ENCODE measurements around the gene ZNF467. TPM values are rescaled to one million over a fixed set of nuclear protein-coding genes. Genes with fewer than 3 reads are reported as not detected.

The ZNF467 gene
- polyA plus RNA-seq, 2 donors: 2.6 to 2.9 TPM

GRCh38 chr7:149741629-149742028, 31.8 kb downstream of the ZNF467 start:
- WGBS, 2 donors: 23 to 31% methylated on average over 13 of the region's 13 CpGs
- Histone ChIP-seq H3K36me3 (ENCODE audit: control insufficient read depth in 2 of 2, insufficient read depth in 2 of 2, low read length in 1 of 2) (no peaks in the 10 kb centered on the region), H3K4me3 (ENCODE audit: low read depth in 1 of 2, low read length in 2 of 2) (peak overlapping the region in 1 of 2 donors; percentile 34), H3K27me3 (ENCODE audit: control insufficient read depth in 1 of 2, insufficient read depth in 2 of 2, low read length in 2 of 2) (no peaks in the 10 kb centered on the region), H3K9me3 (ENCODE audit: control insufficient read depth in 2 of 2, insufficient read depth in 1 of 2, low read depth in 1 of 2, low read length in 1 of 2) (no peaks in the 10 kb centered on the region), H3K27ac (ENCODE audit: low read depth in 2 of 2, low read length in 1 of 2) (no peak overlapping the region), H3K4me1 (ENCODE audit: control insufficient read depth in 2 of 2, insufficient read depth in 2 of 2, low read length in 1 of 2) (peaks cover 0 to 2% of the 10 kb centered on the region in 2 donors)

GRCh38 chr7:149736478-149737360, 36.7 kb downstream of the ZNF467 start:
- Histone ChIP-seq H3K27me3 (ENCODE audit: control insufficient read depth in 1 of 2, insufficient read depth in 2 of 2, low read length in 2 of 2) (no peaks in the 10 kb centered on the region), H3K4me3 (ENCODE audit: low read depth in 1 of 2, low read length in 2 of 2) (no peak overlapping the region), H3K36me3 (ENCODE audit: control insufficient read depth in 2 of 2, insufficient read depth in 2 of 2, low read length in 1 of 2) (peaks cover 4 to 6% of the 10 kb centered on the region in 2 donors), H3K9me3 (ENCODE audit: control insufficient read depth in 2 of 2, insufficient read depth in 1 of 2, low read depth in 1 of 2, low read length in 1 of 2) (no peaks in the 10 kb centered on the region), H3K4me1 (ENCODE audit: control insufficient read depth in 2 of 2, insufficient read depth in 2 of 2, low read length in 1 of 2) (peaks cover 0 to 13% of the 10 kb centered on the region in 2 donors), H3K27ac (ENCODE audit: low read depth in 2 of 2, low read length in 1 of 2) (no peak overlapping the region)
- WGBS, 2 donors: 54 to 59% methylated on average over 13 of the region's 13 CpGs

GRCh38 chr7:149735779-149736477, 37.5 kb downstream of the ZNF467 start:
- Histone ChIP-seq H3K36me3 (ENCODE audit: control insufficient read depth in 2 of 2, insufficient read depth in 2 of 2, low read length in 1 of 2) (peaks cover 4 to 6% of the 10 kb centered on the region in 2 donors), H3K4me1 (ENCODE audit: control insufficient read depth in 2 of 2, insufficient read depth in 2 of 2, low read length in 1 of 2) (peaks cover 0 to 13% of the 10 kb centered on the region in 2 donors), H3K4me3 (ENCODE audit: low read depth in 1 of 2, low read length in 2 of 2) (no peak overlapping the region), H3K9me3 (ENCODE audit: control insufficient read depth in 2 of 2, insufficient read depth in 1 of 2, low read depth in 1 of 2, low read length in 1 of 2) (no peaks in the 10 kb centered on the region), H3K27me3 (ENCODE audit: control insufficient read depth in 1 of 2, insufficient read depth in 2 of 2, low read length in 2 of 2) (no peaks in the 10 kb centered on the region), H3K27ac (ENCODE audit: low read depth in 2 of 2, low read length in 1 of 2) (no peak overlapping the region)
- WGBS, 2 donors: 69 to 72% methylated on average over 15 to 16 of the region's 16 CpGs

- Histone ChIP-seq H3K4me1 (ENCODE audit: control insufficient read depth in 2 of 2, insufficient read depth in 2 of 2, low read length in 1 of 2) (peaks cover 0 to 13% of the 10 kb centered on the region in 2 donors), H3K27me3 (ENCODE audit: control insufficient read depth in 1 of 2, insufficient read depth in 2 of 2, low read length in 2 of 2) (no peaks in the 10 kb centered on the region), H3K27ac (ENCODE audit: low read depth in 2 of 2, low read length in 1 of 2) (no peak overlapping the region), H3K36me3 (ENCODE audit: control insufficient read depth in 2 of 2, insufficient read depth in 2 of 2, low read length in 1 of 2) (peaks cover 4 to 8% of the 10 kb centered on the region in 2 donors), H3K9me3 (ENCODE audit: control insufficient read depth in 2 of 2, insufficient read depth in 1 of 2, low read depth in 1 of 2, low read length in 1 of 2) (no peaks in the 10 kb centered on the region), H3K4me3 (ENCODE audit: low read depth in 1 of 2, low read length in 2 of 2) (no peak overlapping the region)
- 84 to 86% methylated on average over 6 of the region's 6 CpGs for WGBS, 2 donors
These were observed 38.2 kb downstream of the ZNF467 start for GRCh38 chr7:149735181-149735602.

- WGBS, 2 donors: 55 to 61% methylated on average over 2 of the region's 2 CpGs
- Histone ChIP-seq H3K27ac (ENCODE audit: low read depth in 2 of 2, low read length in 1 of 2) (no peak overlapping the region), H3K4me3 (ENCODE audit: low read depth in 1 of 2, low read length in 2 of 2) (no peak overlapping the region), H3K27me3 (ENCODE audit: control insufficient read depth in 1 of 2, insufficient read depth in 2 of 2, low read length in 2 of 2) (no peaks in the 10 kb centered on the region), H3K4me1 (ENCODE audit: control insufficient read depth in 2 of 2, insufficient read depth in 2 of 2, low read length in 1 of 2) (peaks cover 0 to 13% of the 10 kb centered on the region in 2 donors), H3K9me3 (ENCODE audit: control insufficient read depth in 2 of 2, insufficient read depth in 1 of 2, low read depth in 1 of 2, low read length in 1 of 2) (no peaks in the 10 kb centered on the region), H3K36me3 (ENCODE audit: control insufficient read depth in 2 of 2, insufficient read depth in 2 of 2, low read length in 1 of 2) (peaks cover 4 to 9% of the 10 kb centered on the region in 2 donors)
These were observed 38.7 kb downstream of the ZNF467 start for GRCh38 chr7:149734791-149735075.

GRCh38 chr7:149733924-149734790, 39.2 kb downstream of the ZNF467 start:
- 74 to 77% methylated on average over 20 of the region's 20 CpGs for WGBS, 2 donors
- no peak overlapping the region for H3K4me3 ChIP-seq (ENCODE audit: low read depth in 1 of 2, low read length in 2 of 2)
- H3K9me3 ChIP-seq (ENCODE audit: control insufficient read depth in 2 of 2, insufficient read depth in 1 of 2, low read depth in 1 of 2, low read length in 1 of 2): no peaks in the 10 kb centered on the region
- peaks cover 4 to 15% of the 10 kb centered on the region in 2 donors for H3K36me3 ChIP-seq (ENCODE audit: control insufficient read depth in 2 of 2, insufficient read depth in 2 of 2, low read length in 1 of 2)
- H3K4me1 ChIP-seq (ENCODE audit: control insufficient read depth in 2 of 2, insufficient read depth in 2 of 2, low read length in 1 of 2): peaks cover 0 to 13% of the 10 kb centered on the region in 2 donors
- no peak overlapping the region for H3K27ac ChIP-seq (ENCODE audit: low read depth in 2 of 2, low read length in 1 of 2)
- no peaks in the 10 kb centered on the region for H3K27me3 ChIP-seq (ENCODE audit: control insufficient read depth in 1 of 2, insufficient read depth in 2 of 2, low read length in 2 of 2)

GRCh38 chr7:149733131-149733923, 40.1 kb downstream of the ZNF467 start:
- H3K27me3 ChIP-seq (ENCODE audit: control insufficient read depth in 1 of 2, insufficient read depth in 2 of 2, low read length in 2 of 2): no peaks in the 10 kb centered on the region
- no peaks in the 10 kb centered on the region for H3K9me3 ChIP-seq (ENCODE audit: control insufficient read depth in 2 of 2, insufficient read depth in 1 of 2, low read depth in 1 of 2, low read length in 1 of 2)
- 94% methylated on average over 30 of the region's 30 CpGs for WGBS, 2 donors
- H3K27ac ChIP-seq (ENCODE audit: low read depth in 2 of 2, low read length in 1 of 2): no peak overlapping the region
- peaks cover 0 to 13% of the 10 kb centered on the region in 2 donors for H3K4me1 ChIP-seq (ENCODE audit: control insufficient read depth in 2 of 2, insufficient read depth in 2 of 2, low read length in 1 of 2)
- peaks cover 7 to 23% of the 10 kb centered on the region in 2 donors for H3K36me3 ChIP-seq (ENCODE audit: control insufficient read depth in 2 of 2, insufficient read depth in 2 of 2, low read length in 1 of 2)
- H3K4me3 ChIP-seq (ENCODE audit: low read depth in 1 of 2, low read length in 2 of 2): no peak overlapping the region

- H3K9me3 ChIP-seq (ENCODE audit: control insufficient read depth in 2 of 2, insufficient read depth in 1 of 2, low read depth in 1 of 2, low read length in 1 of 2): no peaks in the 10 kb centered on the region
- H3K27me3 ChIP-seq (ENCODE audit: control insufficient read depth in 1 of 2, insufficient read depth in 2 of 2, low read length in 2 of 2): no peaks in the 10 kb centered on the region
- no peak overlapping the region for H3K27ac ChIP-seq (ENCODE audit: low read depth in 2 of 2, low read length in 1 of 2)
- no peak overlapping the region for H3K4me3 ChIP-seq (ENCODE audit: low read depth in 1 of 2, low read length in 2 of 2)
- WGBS, 2 donors: 68 to 86% methylated on average over 7 of the region's 7 CpGs
- H3K36me3 ChIP-seq (ENCODE audit: control insufficient read depth in 2 of 2, insufficient read depth in 2 of 2, low read length in 1 of 2): peaks cover 7 to 28% of the 10 kb centered on the region in 2 donors
- H3K4me1 ChIP-seq (ENCODE audit: control insufficient read depth in 2 of 2, insufficient read depth in 2 of 2, low read length in 1 of 2): peaks cover 0 to 13% of the 10 kb centered on the region in 2 donors
These were observed 40.8 kb downstream of the ZNF467 start for GRCh38 chr7:149732611-149733010.

Measured in esophagus (tissue), 2 donors.